ENCODE results near the gene DENND5A.

GRCh38 chr11:9293646-9294045 lies 28.5 kb upstream of the DENND5A start:
- TF ChIP-seq CTCF (IDR thresholded peaks at IDR 0.05): no peak
- TF ChIP-seq POLR2A (IDR thresholded peaks at IDR 0.05): no peak
